ENCODE results near the gene CLDN18. TPM values are rescaled to one million over a fixed set of nuclear protein-coding genes. Genes with fewer than 3 reads are reported as not detected.

The CLDN18 gene
- total RNA-seq, 1 donor from 2014 or later: not detected

DNA sequence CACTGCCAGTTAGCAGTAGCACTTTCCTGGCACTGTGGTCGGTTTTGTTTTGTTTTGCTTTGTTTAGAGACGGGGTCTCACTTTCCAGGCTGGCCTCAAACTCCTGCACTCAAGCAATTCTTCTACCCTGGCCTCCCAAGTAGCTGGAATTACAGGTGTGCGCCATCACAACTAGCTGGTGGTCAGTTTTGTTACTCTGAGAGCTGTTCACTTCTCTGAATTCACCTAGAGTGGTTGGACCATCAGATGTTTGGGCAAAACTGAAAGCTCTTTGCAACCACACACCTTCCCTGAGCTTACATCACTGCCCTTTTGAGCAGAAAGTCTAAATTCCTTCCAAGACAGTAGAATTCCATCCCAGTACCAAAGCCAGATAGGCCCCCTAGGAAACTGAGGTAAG, 22.6 kb downstream of the CLDN18 start:
- Mint-ChIP-seq H3K4me3 (no peak overlapping the region), H3K9me3 (no peaks in the 10 kb centered on the region), H3K27ac (no peak overlapping the region), H3K27me3 (peaks cover 18% of the 10 kb centered on the region), H3K36me3 (ENCODE audit: low read depth) (no peaks in the 10 kb centered on the region), H3K4me1 (no peaks in the 10 kb centered on the region)
- DNase-seq (no peak), ATAC-seq (ENCODE audit: low read depth) (no peak)
- intact Hi-C loops (cut with micrococcal nuclease): no loop called here
- POLR2A ChIA-PET: no interaction called here
- CTCF ChIA-PET: no interaction called here
- TF ChIP-seq, protein P1, sequence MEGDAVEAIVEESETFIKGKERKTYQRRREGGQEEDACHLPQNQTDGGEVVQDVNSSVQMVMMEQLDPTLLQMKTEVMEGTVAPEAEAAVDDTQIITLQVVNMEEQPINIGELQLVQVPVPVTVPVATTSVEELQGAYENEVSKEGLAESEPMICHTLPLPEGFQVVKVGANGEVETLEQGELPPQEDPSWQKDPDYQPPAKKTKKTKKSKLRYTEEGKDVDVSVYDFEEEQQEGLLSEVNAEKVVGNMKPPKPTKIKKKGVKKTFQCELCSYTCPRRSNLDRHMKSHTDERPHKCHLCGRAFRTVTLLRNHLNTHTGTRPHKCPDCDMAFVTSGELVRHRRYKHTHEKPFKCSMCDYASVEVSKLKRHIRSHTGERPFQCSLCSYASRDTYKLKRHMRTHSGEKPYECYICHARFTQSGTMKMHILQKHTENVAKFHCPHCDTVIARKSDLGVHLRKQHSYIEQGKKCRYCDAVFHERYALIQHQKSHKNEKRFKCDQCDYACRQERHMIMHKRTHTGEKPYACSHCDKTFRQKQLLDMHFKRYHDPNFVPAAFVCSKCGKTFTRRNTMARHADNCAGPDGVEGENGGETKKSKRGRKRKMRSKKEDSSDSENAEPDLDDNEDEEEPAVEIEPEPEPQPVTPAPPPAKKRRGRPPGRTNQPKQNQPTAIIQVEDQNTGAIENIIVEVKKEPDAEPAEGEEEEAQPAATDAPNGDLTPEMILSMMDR (IDR thresholded peaks at IDR 0.05): no peak

DNA sequence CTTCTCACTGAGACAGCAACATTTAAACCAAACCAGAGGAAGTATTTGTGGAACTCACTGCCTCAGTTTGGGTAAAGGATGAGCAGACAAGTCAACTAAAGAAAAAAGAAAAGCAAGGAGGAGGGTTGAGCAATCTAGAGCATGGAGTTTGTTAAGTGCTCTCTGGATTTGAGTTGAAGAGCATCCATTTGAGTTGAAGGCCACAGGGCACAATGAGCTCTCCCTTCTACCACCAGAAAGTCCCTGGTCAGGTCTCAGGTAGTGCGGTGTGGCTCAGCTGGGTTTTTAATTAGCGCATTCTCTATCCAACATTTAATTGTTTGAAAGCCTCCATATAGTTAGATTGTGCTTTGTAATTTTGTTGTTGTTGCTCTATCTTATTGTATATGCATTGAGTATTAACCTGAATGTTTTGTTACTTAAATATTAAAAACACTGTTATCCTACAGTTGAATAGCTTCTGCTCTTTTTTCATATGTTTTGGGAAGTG, 23.3 kb downstream of the CLDN18 start:
- POLR2A ChIA-PET: no interaction called here

DNA sequence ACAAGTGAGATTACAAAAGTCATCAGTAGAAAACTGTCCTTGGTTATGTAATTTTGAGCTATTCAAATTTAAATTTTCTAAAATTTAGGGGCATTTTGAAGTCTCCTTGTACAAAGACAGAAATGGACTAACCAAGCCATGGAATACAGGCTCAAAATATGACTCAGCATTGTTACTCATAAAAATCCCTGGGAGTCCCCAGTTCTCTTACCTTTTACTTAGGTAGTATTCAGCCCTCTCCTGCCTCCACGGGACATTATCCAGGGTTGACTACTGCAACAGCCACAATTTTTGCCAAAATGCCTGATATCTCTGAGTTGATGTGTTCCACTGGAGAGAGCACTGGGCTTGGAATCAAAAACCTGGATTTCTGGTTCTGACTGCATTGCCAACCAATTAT, 25.0 kb downstream of the CLDN18 start:
- DNase-seq (no peak), ATAC-seq (ENCODE audit: low read depth) (no peak)
- POLR2A ChIA-PET: no interaction called here
- Mint-ChIP-seq H3K27me3 (peaks cover 23% of the 10 kb centered on the region), H3K4me1 (no peaks in the 10 kb centered on the region), H3K4me3 (no peak overlapping the region), H3K36me3 (ENCODE audit: low read depth) (no peaks in the 10 kb centered on the region), H3K9me3 (no peaks in the 10 kb centered on the region), H3K27ac (no peak overlapping the region)
- intact Hi-C loops (cut with micrococcal nuclease): no loop called here
- CTCF ChIA-PET: interaction anchor here (0.9 kb wide), 1 partner anchor 18 kb away, joined by 3 read pairs; no protein-coding TSS in a partner anchor
- TF ChIP-seq, protein P1 (IDR thresholded peaks at IDR 0.05): no peak

More for the DNA sequence above, 23.3 kb downstream of the CLDN18 start:
- no peaks in the 10 kb centered on the region for H3K4me1 Mint-ChIP-seq
- peaks cover 23% of the 10 kb centered on the region for H3K27me3 Mint-ChIP-seq
- no peaks in the 10 kb centered on the region for H3K9me3 Mint-ChIP-seq
- DNase-seq (no peak), ATAC-seq (ENCODE audit: low read depth) (no peak)
- intact Hi-C loops (cut with micrococcal nuclease): no loop called here
- no peak overlapping the region for H3K4me3 Mint-ChIP-seq
- CTCF ChIA-PET: no interaction called here
- H3K36me3 Mint-ChIP-seq (ENCODE audit: low read depth): no peaks in the 10 kb centered on the region
- H3K27ac Mint-ChIP-seq: no peak overlapping the region
- TF ChIP-seq, protein P1 (IDR thresholded peaks at IDR 0.05): no peak

DNA sequence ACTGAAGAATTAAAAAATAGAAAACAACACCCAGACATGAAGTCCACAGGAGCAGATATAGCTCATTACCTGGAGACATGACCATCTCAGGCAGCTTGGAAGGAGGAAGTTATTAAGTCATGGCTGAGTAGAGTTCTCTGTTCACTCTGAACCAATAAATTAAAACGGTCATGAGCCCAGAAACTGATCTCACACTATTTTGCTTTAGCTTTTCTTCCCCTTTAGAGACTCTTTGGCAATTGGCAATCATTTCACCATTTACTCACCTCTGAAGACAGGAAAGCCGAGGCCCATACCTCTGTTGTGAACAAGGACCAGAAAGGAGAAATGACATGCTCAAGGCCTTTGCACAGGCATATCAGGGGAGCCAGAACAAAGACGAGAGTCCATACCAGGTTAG, 26.6 kb downstream of the CLDN18 start:
- Mint-ChIP-seq H3K27me3 (peaks cover 25% of the 10 kb centered on the region), H3K4me1 (no peaks in the 10 kb centered on the region), H3K9me3 (no peaks in the 10 kb centered on the region), H3K36me3 (ENCODE audit: low read depth) (no peaks in the 10 kb centered on the region), H3K27ac (no peak overlapping the region), H3K4me3 (no peak overlapping the region)
- intact Hi-C loops (cut with micrococcal nuclease): no loop called here
- ATAC-seq (ENCODE audit: low read depth) (no peak), DNase-seq (no peak)
- POLR2A ChIA-PET: no interaction called here
- TF ChIP-seq, protein P1 (IDR thresholded peaks at IDR 0.05): no peak
- CTCF ChIA-PET: no interaction called here

DNA sequence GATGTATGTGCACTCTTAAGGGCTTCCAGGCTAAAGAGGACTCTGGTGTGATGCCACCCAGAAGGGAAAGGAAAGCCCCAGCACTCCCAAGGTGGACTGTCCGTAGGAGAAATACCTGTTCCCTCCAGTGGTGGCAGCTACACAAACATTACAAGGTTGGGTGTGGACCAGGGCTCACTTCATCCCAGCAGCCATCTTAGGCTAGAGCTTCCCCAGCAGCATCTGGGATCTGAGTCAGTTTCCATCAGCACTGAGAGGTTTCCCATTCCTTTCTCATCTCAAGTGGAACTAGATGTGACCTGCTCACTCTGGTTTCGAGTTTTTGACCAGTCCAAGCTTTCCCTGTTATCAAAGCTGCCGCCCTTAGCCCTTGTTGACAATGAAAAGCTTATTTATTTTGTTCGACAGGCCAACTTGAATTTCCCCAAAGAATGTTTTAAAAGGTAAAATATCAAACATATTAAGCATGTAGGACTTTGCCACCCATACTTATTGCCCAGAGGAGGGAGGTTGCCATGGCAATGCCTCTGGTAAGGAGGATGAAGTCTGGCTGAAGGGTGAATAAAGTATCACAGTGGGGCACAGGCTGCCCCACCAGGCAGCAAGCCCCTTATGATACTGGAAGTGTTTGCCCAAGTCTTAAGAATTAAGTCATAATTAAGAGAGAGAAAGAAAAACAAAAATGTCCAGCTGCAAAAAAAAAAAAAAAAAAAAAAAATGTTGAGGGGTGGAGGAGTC, 28.9 kb downstream of the CLDN18 start:
- Mint-ChIP-seq H3K9me3 (no peaks in the 10 kb centered on the region), H3K36me3 (ENCODE audit: low read depth) (no peaks in the 10 kb centered on the region), H3K4me3 (no peak overlapping the region), H3K27me3 (peaks cover 22% of the 10 kb centered on the region), H3K4me1 (no peaks in the 10 kb centered on the region), H3K27ac (no peak overlapping the region)
- no peak for DNase-seq
- intact Hi-C loops (cut with micrococcal nuclease): no loop called here
- no peak for ATAC-seq (ENCODE audit: low read depth)
- ChIA-PET POLR2A (no interaction called here), CTCF (no interaction called here)
- TF ChIP-seq, protein P1 (IDR thresholded peaks at IDR 0.05): no peak
